ENCODE data around the gene TMEM255B.

DNA sequence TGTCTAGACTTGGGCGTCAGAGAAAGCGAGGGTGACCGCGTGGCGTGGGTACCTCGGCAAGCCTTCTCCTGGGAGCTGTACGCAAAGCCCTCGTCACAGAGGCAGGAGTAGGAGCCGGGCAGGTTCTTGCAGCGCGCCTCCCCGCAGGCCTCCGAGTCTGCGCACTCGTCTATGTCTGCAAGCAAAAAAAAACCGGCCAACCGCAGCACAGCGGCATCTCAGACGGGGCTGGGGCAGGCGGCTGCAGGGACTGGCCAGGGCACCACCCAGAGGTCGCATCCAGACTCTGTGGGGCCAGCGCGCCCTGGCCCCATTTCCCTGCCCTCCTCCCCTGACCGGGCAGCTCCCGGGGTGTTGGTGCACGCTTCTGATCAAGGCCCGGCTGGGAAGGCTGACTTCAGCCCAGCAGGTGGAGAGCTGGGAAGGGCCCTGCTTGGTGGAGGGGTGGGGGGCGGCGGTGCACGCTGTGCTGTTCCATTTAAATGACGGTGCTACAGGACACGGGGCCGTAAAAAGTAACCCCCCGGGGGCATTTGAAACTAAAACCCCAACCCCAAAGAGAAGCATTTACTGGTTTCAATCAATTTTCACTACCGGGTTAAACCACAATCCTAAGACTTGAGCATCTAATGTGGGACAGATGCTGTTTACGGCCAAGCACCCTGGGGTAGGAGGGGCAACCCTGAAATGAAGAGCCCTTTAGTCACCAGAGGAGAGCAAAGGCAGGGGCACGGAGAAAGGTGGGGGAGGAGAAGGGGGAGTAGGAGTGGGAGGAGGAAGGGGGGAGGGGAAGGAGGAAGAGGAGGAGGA, 76.6 kb downstream of the TMEM255B start:
- TF ChIP-seq CTCF (IDR thresholded peaks at IDR 0.05) (no peak), POLR2AphosphoS5 (IDR thresholded peaks at IDR 0.05) (no peak), EP300 (IDR thresholded peaks at IDR 0.05) (no peak), POLR2A (IDR thresholded peaks at IDR 0.05) (no peak)

Measured in upper lobe of left lung (tissue), 4 donors.